HG02885 (cell line): ENCODE results near the gene RITA1.

ENCODE experiments used
- ATAC-seq: cut with Tn5 transposase; IDR thresholded peaks from one replicate; pipeline ENCODE4 v1.9.1; 2021; ENCODE audit warnings: mild to moderate bottlenecking; ENCODE audit not compliant: unreplicated experiment, poor library complexity

RITA1 gene

GRCh38 chr12:113152835-113153814 lies 32.4 kb upstream of the RITA1 start:
- ATAC-seq: peak; percentile 57

- no peak for ATAC-seq
Observed at GRCh38 chr12:113154351-113154973, 31.1 kb upstream of the RITA1 start.

GRCh38 chr12:113155060-113155459 lies 30.5 kb upstream of the RITA1 start:
- no peak for ATAC-seq

DNA sequence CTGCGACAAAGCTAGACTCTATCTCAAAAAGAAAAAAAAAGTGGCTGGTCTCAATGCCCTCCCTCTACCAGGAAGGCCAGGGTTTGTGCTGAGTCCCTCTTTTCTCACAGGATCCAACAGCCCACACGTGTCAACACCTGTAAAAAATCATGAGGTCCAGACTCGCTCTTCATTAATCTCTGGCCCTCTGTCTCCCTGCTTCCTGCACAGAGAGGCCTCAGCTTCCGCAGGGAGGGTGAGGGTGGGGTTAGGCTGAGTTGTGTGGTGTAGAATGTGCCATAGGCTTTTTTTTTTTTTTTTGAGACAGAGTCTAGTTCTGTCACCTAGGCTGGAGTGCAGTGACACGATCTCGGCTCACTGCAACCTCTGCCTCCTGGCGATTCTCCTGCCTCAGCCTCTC lies 29.9 kb upstream of the RITA1 start:
- ATAC-seq: no peak

GRCh38 chr12:113157218-113157859 lies 28.2 kb upstream of the RITA1 start:
- no peak for ATAC-seq

GRCh38 chr12:113158439-113159203 lies 26.9 kb upstream of the RITA1 start:
- ATAC-seq: no peak

DNA sequence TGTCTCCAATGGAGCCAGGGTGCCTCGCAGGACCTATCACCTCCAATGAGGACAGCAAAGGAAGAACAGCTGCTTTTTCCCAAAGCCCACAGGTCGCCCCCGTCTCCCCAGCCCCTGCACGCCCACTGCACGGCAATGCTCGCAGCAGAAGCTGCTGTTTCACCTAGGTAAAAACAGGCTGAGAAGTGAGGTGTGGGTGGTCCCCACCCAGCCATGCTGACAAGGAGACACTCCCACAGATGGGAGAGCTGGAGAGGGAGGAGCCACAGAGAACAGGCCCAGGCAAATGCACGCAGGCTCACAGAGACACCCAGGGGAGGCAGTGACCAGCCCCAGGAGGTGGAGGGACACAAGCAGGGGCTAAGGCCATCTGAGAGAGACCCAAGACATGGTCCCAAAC lies 25.6 kb upstream of the RITA1 start:
- no peak for ATAC-seq

DNA sequence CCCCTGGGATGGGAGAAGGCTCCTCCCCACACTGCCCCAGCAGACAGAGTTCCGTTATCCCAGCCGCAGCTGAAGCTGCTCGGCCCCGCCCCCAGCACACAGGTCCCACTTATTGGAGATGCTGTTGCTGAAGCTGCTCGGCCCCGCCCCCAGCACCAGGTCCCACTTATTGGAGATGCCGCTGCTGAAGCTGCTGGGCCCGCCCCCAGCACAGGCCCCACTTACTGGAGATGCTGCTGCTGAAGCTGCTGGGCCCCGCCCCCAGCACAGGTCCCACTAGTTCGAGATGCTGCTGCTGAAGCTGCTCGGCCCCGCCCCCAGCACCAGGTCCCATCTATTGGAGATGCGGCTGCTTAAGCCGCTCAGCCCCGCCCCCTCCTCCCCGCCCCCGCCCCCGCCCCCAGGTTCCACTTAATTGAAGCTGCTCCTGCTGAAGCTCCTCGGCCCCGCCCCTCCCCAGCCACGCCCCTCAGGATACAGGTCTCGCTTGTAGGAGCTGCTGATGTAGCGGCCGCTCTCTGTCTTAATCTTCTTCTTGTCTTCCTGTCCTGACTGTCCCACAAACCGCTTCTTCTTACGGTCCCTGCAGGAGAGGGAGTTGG lies 24.0 kb upstream of the RITA1 start:
- no peak for ATAC-seq

DNA sequence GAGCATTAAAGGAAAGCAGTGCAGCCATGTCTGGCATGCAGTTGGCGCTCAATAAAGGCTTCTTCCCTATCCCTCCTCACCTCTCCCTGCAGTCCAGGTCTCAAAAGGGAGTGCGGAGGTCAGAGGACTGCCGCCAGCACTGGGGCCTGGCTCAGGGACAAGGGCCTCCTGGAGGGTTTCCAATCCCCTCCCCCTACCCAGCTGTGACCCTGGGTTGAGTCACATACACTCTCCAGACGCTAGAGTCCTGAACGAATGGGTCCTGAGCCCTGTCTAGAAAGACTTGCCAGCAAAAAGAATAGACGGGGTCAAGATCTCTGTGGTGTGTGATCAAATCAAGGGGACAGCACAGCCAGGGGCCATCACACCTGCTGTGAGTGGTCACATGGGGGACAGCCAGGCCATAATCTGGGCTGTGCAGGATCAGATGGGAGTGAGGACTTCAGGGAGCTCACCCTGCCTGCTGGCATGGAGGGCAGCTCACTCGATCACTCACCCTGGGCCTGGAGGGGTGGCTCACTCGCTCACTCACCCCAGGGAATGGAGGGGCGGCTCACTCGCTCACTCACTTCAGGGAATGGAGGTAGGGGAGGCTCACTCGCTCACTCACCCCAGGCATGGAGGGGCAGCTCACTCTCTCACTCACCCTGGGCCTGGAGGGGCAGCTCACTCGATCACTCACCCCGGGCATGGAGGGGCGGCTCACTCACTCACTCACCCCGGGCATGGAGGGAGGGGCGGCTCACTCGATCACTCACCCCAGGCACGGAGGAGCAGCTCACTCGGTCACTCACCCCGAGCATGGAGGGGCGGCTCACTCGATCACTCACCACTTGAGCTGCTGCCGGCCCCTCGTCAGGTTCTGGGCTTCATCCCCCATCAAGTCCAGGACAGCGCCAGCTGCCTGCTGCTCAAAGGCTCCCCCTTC lies 23.2 kb upstream of the RITA1 start:
- no peak for ATAC-seq

DNA sequence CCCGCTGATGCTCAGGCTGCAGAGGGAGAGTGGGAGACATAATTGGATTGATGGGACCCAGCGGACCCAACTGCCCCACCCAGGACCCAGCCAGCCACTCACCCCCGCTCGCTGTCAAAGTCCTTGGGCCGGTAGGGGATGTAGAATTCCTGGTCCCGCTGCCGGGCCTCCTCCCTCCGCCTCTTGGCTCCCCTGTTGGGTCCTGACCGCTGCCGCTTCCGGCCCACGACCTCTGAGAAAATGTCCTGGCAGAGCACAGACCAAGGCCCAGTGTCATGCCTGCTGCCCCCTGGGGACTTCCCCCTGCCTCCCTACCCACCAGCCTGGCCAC lies 22.5 kb upstream of the RITA1 start:
- ATAC-seq: no peak

- no peak for ATAC-seq
Observed at GRCh38 chr12:113164014-113164413, 21.5 kb upstream of the RITA1 start.

GRCh38 chr12:113165521-113166450 lies 19.7 kb upstream of the RITA1 start:
- ATAC-seq: no peak

DNA sequence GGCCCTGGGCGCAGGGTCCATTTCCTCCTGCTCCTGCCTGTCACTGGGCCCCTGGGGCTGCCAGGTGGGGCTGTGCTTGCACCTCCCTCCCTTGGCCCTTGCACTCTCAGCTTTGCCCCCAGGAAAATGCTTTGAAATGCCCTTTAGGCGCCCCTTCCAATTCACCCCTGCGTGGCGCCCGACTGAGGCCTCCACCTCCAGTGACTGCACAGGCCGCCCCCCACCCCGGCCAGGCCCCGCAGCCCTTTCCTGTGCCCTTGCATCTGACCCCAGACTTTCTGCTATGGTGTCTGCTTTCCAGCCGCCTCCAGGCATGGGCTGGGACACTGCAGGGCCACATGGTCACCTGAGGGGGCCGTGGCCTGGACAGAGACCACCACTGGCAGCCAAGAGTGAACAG lies 17.7 kb upstream of the RITA1 start:
- ATAC-seq: no peak

GRCh38 chr12:113169697-113170096 lies 15.8 kb upstream of the RITA1 start:
- ATAC-seq: no peak

GRCh38 chr12:113170457-113170856 lies 15.1 kb upstream of the RITA1 start:
- ATAC-seq: no peak

GRCh38 chr12:113170926-113171325 lies 14.6 kb upstream of the RITA1 start:
- ATAC-seq: no peak

DNA sequence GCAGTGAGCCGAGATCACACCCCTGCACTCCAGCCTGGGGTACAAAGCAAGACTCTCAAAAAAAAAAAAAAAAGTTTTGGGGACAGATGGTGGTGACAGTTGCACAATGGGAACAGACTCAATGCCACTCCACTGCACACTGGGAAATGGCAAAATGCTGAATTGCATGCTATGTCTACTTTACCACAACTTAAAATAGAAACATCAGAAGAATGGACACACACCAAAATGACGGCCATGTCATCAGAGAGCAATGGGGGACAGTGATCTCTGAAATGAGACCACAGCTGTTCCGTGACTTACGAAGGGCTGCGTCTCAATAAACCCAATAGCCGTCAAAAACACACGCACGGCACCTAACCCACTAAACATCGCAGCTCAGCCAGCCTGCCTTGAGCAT lies 14.0 kb upstream of the RITA1 start:
- ATAC-seq: no peak

- no peak for ATAC-seq
Observed at GRCh38 chr12:113172185-113172584, 13.3 kb upstream of the RITA1 start.
